IPS-20b (cell line): ENCODE measurements around the gene NTN4.
"Not testable (repeated sequence)": the region's sequence is repeated elsewhere in the genome, so short reads cannot be mapped to it uniquely, and the experiment has no call there.

ENCODE experiments used
- H3K27ac ChIP-seq: one replicate; pipeline ENCODE4 v1.5.1; 2013; ENCODE audit warnings: low read length
- H3K27me3 ChIP-seq: 2 replicates; pipeline ENCODE4 v1.6.1; 2013; ENCODE audit warnings: mild to moderate bottlenecking, low read length, inconsistent platforms; ENCODE audit not compliant: insufficient read depth
- H3K36me3 ChIP-seq: 2 replicates; pipeline ENCODE4 v1.6.1; 2013; ENCODE audit warnings: low read depth, mild to moderate bottlenecking, inconsistent platforms, low read length, moderate library complexity; ENCODE audit not compliant: insufficient read depth
- H3K4me1 ChIP-seq: 2 replicates; pipeline ENCODE4 v1.6.1; 2013; ENCODE audit warnings: mild to moderate bottlenecking, control low read depth, inconsistent platforms, low read length, moderate library complexity; ENCODE audit not compliant: insufficient read depth
- H3K4me3 ChIP-seq: 2 replicates; pipeline ENCODE4 v1.5.1; 2013; ENCODE audit warnings: mild to moderate bottlenecking, low read length, inconsistent platforms
- H3K9ac ChIP-seq: 2 replicates; pipeline ENCODE4 v1.6.1; 2013; ENCODE audit warnings: low read depth, mild to moderate bottlenecking, inconsistent platforms, low read length, moderate library complexity
- H3K9me3 ChIP-seq: 2 replicates; pipeline ENCODE4 v1.6.1; 2013; ENCODE audit warnings: mild to moderate bottlenecking, low read depth, low read length, inconsistent platforms; ENCODE audit not compliant: insufficient read depth

Gene NTN4

DNA sequence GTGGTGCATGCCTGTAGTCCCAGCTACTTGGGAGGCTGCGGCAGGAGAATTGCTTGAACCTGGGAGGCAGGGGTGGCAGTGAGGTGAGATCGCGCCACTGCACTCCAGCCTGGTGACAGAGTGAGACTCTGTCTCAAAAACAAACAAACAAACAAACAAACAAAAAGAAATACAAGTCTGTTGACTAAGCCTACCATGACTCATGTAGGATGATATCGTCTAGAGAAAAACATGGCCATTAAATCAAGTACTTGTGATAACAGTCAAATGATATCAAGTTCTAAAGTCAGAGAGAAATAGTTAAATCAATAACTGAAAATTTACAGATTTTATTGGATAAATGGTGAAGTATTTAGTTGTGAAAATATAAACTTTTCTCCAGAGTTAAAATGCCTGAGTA, 21.6 kb upstream of the NTN4 start:
- not testable (repeated sequence) for H3K4me3 ChIP-seq, H3K36me3 ChIP-seq, H3K9ac ChIP-seq, H3K27me3 ChIP-seq, H3K27ac ChIP-seq, H3K4me1 ChIP-seq, H3K9me3 ChIP-seq

DNA sequence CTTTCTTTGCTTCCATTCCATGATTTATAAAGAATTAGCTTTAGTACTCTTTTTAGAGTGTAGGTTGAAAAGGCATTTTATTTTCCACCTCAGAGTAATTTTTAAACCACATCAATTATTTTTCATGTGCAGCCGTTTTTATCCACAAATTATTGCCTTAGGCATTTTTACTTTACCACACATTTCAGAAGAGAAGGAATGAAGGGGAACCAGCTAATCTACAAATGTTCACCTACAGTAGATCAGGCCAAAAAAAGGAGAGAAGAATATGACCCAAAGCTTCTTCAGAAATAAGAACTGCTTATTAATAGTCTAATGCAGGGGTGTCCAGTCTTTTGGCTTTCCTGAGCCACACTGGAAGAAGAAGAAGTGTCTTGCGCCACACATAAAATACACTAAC, 19.8 kb upstream of the NTN4 start:
- Histone ChIP-seq H3K27ac (no peak overlapping the region), H3K9ac (no peak overlapping the region), H3K9me3 (peaks cover 8% of the 10 kb centered on the region; the same call in 1 of the 2 replicates), H3K4me1 (no peaks in the 10 kb centered on the region), H3K4me3 (no peak overlapping the region), H3K27me3 (no peaks in the 10 kb centered on the region), H3K36me3 (no peaks in the 10 kb centered on the region)

DNA sequence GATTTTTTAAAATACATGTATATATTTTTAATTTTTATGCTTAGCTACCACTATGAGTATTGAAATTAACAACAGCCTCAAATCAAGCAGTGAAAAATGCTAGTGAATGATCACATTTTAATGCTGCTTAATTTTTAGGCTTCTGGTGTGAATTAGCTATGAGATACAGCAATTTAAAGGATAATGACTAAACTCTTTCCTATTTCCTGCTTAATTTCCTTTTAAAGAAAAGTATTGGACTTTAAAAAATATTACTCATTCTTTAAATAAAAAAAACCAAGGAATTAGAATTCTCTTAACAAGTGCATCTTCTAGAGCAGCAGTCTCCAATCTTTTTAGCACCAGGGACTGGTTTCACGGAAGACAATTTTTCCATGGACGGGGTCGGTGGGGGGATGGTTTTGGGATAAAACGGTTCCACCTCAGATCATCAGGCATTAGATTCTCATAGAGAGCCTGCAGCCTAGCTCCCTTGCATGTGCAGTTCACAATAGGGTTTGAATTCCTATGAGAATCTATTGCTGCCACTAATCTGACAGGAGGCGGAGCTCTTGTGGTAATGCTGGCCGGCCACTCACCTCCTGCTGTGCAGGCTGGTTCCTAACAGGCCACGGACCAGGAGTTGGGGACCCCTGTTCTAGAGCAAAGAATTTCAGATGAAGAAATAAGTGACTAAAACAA, 18.6 kb upstream of the NTN4 start:
- Histone ChIP-seq H3K4me1 (no peaks in the 10 kb centered on the region), H3K4me3 (no peak overlapping the region), H3K36me3 (no peaks in the 10 kb centered on the region), H3K9me3 (peaks cover 8% of the 10 kb centered on the region; the same call in 1 of the 2 replicates), H3K9ac (no peak overlapping the region), H3K27ac (no peak overlapping the region), H3K27me3 (no peaks in the 10 kb centered on the region)

DNA sequence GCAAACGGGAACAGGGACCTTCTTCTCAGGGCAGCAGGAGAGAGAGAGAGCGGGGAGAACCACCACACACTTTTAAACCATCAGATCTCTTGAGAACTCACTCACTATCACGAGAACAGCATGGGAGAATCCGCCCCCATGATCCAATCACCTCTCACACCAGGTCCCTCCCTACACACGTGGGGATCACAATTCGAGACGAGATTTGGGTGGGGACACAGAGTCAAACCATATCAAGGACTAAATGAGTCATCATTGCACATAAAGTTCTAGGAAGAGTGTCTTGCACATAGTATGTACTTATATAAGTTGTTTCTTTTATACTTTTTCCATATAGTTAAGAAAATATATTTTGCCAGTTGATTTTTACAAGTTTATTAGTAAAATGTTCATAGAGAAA, 17.6 kb upstream of the NTN4 start:
- Histone ChIP-seq H3K27me3 (no peaks in the 10 kb centered on the region), H3K4me1 (no peaks in the 10 kb centered on the region), H3K9me3 (peaks cover 8% of the 10 kb centered on the region; the same call in 1 of the 2 replicates), H3K27ac (no peak overlapping the region), H3K9ac (no peak overlapping the region), H3K36me3 (no peaks in the 10 kb centered on the region), H3K4me3 (no peak overlapping the region)

GRCh38 chr12:95805864-95806671, 15.5 kb upstream of the NTN4 start:
- Histone ChIP-seq H3K9ac (no peak overlapping the region), H3K27ac (no peak overlapping the region)

GRCh38 chr12:95804291-95804690, 13.7 kb upstream of the NTN4 start:
- Histone ChIP-seq H3K36me3 (no peaks in the 10 kb centered on the region), H3K27me3 (no peaks in the 10 kb centered on the region), H3K4me1 (no peaks in the 10 kb centered on the region; the same call in 1 of the 2 replicates), H3K27ac (no peak overlapping the region), H3K9me3 (peaks cover 4% of the 10 kb centered on the region; the same call in 1 of the 2 replicates), H3K4me3 (no peak overlapping the region), H3K9ac (no peak overlapping the region)

More at GRCh38 chr12:95805864-95806671, 15.5 kb upstream of the NTN4 start:
- H3K36me3 ChIP-seq = no peaks in the 10 kb centered on the region
- no peaks in the 10 kb centered on the region for H3K27me3 ChIP-seq
- H3K9me3 ChIP-seq = peaks cover 8% of the 10 kb centered on the region; the same call in 1 of the 2 replicates
- H3K4me1 ChIP-seq = no peaks in the 10 kb centered on the region; the same call in 1 of the 2 replicates
- no peak overlapping the region for H3K4me3 ChIP-seq

GRCh38 chr12:95803817-95804216, 13.3 kb upstream of the NTN4 start:
- Histone ChIP-seq H3K4me1 (no peaks in the 10 kb centered on the region; the same call in 1 of the 2 replicates), H3K27me3 (no peaks in the 10 kb centered on the region), H3K27ac (no peak overlapping the region), H3K9me3 (no peaks in the 10 kb centered on the region), H3K4me3 (no peak overlapping the region), H3K36me3 (no peaks in the 10 kb centered on the region), H3K9ac (no peak overlapping the region)

GRCh38 chr12:95802482-95803270, 12.1 kb upstream of the NTN4 start:
- Histone ChIP-seq H3K27me3 (no peaks in the 10 kb centered on the region), H3K4me3 (no peak overlapping the region), H3K9me3 (no peaks in the 10 kb centered on the region), H3K27ac (no peak overlapping the region), H3K36me3 (no peaks in the 10 kb centered on the region), H3K4me1 (no peaks in the 10 kb centered on the region; the same call in 1 of the 2 replicates), H3K9ac (no peak overlapping the region)

- H3K9ac ChIP-seq = no peak overlapping the region
- H3K4me3 ChIP-seq = no peak overlapping the region
- no peaks in the 10 kb centered on the region for H3K36me3 ChIP-seq
- no peak overlapping the region for H3K27ac ChIP-seq
- H3K27me3 ChIP-seq = peaks cover 26% of the 10 kb centered on the region
- H3K4me1 ChIP-seq = no peaks in the 10 kb centered on the region
- H3K9me3 ChIP-seq = no peaks in the 10 kb centered on the region
Observed at GRCh38 chr12:95796982-95797289, 6.4 kb upstream of the NTN4 start.

DNA sequence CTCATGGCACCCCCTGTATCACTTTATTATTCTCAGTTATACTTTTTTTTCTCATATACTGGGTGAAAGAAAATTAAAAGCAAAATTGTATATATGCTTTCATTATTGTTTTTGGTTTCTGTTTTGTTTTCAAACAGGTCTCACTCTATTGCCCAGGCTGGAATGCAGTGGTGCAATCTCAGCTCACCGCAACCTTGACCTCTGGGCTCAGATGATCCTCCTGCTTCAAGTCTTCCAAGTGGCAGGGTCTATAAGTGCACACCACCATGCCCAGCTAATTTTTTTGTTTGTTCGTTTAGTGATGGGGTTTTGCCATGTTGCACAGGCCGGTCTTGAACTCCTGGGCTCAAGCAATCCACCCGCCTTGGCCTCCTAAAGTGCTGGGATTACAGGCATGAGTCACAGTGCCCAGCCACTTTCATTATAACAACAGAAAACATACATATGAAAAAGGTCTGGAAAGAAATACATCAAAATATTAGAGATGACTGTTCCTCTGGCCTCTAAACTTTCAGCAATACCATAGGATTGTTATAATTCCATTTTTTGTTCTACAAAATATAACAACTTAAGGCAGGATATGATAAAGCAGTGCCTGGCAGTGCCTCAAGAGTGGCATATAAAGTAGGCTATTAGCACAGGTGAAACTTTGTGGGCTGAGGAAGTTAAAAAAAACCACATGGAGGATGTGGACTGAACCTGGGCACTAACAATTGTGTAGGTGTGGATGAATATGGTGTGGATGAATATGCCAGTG, 5.8 kb upstream of the NTN4 start:
- no peaks in the 10 kb centered on the region for H3K4me1 ChIP-seq
- peaks cover 31% of the 10 kb centered on the region for H3K27me3 ChIP-seq
- H3K36me3 ChIP-seq = no peaks in the 10 kb centered on the region
- H3K4me3 ChIP-seq = no peak overlapping the region
- no peak overlapping the region for H3K27ac ChIP-seq
- no peak overlapping the region for H3K9ac ChIP-seq
- H3K9me3 ChIP-seq = no peaks in the 10 kb centered on the region
